ENCODE measurements around the gene B4GALT6.

The B4GALT6 gene

DNA sequence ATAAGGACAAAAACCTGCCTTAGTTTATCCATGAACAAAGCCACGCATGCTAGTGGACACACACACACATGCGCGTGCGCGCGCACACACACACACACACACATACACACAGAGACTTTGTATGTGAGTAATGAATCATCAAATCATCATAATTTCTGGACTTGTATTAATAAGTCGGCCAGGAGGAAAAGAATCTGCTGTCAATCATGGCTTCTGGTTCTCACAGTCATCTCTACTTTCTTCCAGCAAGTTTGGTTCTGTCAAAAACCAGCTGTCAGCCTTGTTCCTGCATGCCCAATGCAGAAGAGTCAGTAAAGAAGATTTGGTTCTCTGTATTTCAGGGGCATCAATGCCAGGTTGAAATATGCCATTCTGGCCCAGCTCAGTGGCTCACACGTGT lies 93.8 kb downstream of the B4GALT6 start:
- no peak for DNase-seq

DNA sequence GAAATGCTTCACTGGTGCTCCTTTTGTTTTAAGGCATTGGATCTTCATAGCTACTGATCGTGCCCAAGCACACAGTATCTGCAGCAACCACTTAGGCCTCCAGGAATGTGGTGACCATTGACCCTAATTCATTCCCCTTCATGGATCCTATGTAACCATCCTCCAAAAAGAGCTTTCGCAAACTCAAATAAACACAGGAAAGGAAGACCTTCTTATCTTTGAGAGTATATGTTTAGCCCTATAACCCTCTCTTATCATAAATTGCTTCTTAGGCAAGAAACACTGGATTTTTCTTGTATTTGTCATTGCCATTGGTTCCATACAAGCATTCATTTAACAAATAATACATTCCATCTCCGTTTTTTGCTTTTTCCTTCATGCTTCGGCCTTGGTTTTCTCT lies 96.9 kb downstream of the B4GALT6 start:
- DNase-seq: no peak

DNA sequence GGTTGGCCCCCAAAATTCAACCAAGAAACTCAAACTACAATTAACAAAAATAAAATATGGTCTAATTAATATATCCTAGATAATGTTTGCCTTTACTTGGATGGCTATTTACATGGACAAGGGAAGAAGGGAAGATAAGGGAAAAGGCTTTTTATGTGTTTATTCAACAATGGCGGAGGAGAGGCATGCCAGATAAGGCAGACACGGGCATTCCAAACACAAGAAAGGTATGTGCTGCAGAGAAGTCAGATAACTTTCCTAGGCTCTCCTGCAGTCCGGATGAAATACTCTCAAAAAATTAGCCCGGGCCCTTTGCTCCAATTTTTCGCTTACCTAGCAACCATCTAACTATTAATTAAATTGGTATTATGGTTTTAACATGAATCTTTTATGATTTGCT lies 97.8 kb downstream of the B4GALT6 start:
- DNase-seq: no peak

DNA sequence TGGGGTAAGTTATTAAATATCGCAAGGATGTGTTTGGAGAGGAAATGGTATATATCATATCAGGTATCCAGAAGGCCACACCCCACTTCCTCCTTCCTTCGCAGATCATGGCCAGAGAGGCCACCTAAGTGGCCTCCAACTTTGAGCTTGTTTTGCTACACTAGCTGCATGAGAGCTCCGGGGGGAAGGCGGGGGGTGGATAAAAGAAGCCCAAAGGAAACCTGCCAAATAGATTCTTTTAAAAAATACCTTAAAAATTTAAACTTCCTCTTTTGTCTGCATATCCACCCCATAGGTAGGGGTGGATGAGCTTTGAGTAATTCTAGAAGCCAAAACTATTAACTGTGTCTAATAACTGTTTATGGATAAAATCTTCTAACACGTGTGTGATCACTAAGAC lies 98.4 kb downstream of the B4GALT6 start:
- no peak for DNase-seq

DNA sequence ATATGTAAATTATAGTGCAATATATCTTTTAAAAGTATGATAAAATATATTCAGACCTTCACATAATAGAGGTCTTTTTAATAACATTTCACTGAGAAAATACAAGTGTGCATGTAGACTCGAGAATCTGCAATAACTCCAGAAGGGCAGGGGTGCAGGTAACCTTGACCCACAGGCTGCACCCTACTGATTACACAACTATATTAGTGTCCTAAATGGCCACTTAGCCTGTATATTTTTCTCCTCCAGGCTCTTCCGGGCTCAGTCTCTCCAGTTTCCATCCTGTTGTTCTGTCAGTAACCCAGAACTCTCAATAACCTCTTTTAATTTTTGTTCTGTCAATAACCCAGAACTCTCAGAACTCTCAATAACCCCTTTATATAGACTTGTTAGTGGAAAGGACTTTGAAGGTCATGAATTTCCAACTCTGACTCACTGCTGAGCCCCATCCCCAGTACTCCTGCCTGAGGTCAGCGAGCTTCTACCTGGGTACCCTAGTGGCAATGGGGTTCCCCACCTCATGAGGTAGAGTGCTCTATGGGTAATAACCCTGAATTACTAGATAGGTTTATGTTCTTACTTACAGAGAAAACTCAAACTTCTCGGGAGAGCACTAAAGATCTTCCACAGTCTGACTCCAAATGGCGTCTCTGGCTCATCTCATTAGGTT lies 101.1 kb downstream of the B4GALT6 start:
- no peak for DNase-seq

DNA sequence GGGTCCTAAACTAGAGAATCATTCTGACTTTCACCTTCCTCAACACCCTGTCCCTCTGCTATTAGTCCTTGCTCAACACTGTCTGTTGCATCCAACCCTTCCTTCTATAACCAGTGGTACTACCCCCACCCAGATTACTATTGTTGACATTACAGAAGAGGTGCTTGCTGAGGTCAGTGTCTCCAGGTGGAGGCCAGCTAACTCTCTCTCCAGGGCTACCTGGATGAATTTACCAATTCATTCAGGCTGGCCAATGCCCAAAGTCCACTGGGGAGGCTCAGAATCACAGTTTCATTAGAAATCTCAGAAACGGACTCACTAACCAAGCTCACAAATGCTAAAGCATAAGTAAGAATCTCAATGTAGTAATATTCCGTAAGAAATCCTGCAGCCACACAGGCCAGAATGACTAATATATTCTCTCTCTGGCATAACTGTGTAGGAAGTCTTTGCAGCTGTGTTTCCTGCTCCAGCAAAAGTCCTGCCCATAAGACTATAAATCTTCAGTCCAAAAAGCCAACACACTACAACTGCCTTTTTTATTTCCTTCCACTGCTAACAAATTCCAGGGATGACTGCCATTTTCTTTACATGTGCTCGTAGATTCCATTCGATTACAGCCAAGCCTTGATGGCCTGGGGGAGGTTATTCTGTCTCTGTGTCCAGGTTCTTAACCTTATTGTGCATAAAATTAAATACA lies 102.7 kb downstream of the B4GALT6 start:
- DNase-seq: no peak

DNA sequence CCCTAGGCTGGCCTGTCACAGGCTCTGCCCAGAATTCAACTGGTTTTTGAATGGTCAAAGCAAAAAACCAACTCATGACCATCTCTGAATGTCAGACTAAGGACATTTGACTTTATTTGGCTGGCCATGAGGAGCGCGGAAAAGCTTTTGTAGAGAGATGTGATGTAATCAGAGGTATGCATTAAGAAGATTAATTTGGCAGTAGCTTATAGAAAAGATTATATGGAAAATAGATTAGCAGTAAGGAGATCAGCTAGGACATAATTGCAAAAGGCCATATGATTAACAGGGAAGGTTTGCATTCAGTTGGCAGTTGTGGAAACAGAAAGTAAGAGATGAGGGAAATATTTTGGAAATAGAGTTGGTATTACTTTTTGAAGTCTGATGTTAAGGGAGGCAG lies 105.0 kb downstream of the B4GALT6 start:
- DNase-seq: no peak

DNA sequence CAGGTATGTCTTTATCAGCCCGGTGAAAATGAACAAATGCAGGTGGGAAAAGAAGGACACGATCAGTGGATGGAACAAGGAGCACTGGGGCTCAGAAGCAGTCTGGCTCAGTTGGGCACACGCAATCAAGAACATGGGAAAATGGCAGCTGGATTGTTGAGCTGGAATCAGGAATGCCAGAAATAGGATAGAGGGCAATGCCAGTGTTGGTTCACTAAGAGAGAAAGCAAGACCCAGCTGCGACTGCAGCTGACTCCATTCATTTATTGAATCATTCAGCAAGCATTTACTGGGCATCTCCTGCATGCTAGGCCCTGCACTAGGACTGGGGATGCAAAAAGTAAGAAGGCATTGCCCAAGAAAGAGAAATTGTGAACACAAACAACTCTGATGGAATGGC lies 106.3 kb downstream of the B4GALT6 start:
- no peak for DNase-seq

DNA sequence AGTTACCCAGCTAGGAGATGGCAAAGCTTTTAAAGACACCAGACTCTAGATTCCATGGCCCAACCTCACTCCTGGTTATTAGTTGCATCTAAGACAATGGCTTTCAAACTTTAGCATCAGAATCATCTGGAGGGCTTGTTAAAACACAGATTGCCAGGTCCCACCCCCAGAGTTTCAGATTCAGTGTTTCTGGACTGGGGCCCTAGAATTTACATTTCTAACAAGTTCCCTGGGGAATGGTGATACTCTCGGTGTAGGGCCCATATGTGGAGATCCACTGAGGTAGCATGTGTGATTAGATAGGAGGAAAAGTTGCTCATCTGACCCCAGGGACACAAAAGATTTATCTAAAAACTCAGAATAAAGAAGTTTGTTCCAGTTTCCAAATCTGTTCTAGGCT lies 107.2 kb downstream of the B4GALT6 start:
- no peak for DNase-seq

DNA sequence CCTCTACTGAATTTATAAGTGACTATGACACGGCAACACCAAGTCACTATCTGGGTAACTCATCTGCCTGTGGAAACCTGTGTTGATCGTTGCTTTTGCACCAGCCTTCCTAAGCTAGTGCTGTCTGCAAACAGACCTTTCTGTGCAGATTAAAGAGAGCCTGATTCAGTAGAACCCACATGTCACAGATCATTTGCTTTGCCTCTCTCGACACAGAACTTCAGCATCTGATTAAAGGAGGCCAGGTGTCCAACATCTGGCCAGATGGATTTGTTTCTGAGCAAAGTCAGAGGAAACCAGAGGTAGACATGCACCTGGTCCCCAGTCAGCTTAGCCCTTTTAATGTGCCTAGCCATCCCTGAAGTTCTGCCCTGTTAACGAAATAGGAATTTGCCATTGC lies 107.7 kb downstream of the B4GALT6 start:
- DNase-seq: no peak

DNA sequence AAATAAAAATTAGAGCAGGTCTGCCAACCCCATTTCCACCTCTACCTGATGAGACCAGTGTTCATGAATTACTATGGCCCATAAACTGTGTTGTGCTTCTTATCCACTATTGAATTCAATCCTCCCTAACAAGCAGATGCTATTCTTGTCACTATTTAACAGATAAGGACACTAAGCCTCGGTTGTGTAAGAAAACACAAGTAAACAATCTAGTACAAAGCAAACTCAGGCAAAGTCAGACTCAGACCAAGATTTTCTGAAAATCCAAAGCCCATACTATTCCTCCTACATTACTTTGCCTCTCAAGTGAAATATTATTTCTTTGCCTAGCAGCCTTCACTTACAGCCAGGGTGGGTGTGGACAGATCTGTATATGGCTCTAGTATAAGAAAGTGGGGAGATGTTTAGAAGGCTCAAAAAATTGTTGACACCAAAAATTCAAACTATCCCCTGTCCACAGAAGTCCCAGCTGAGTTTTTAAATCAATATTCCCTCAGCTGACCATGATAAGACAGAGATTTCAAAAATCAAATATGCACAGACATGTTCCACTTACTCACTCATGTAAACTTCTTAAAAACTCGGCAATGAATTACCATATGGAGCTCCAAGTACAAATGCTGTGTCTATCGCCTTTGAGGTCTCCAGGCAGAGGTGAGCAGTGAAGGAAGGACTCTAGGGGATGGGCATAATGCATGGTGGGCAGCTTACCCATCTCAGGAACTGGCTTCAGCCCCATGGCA lies 108.7 kb downstream of the B4GALT6 start:
- no peak for DNase-seq

DNA sequence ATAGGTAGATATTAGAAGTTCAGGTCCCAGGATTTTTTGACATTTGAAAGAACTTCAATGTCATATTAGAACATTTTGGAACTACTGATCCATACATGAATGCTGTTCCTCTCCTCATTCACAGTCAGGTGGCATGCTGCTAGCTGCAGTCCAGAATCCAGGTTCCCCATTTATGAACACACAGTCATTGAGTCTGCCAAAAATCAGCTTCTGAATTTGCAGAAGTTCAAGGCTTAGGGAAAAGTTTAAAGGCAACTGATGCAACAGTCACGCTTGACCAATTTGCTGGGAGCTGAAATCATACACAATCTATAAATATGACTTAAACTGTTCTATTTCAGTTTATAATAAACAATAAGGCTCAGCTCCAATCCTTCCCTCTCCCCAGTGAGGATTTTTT lies 110.0 kb downstream of the B4GALT6 start:
- DNase-seq: no peak
